HepG2 (cell line): ENCODE measurements around the gene DCDC2C. TPM values are rescaled to one million over a fixed set of nuclear protein-coding genes. Genes with fewer than 3 reads are reported as not detected.

Source experiments
- BCL3 ChIP-seq: sonication (generic); formaldehyde crosslinking; IDR thresholded peaks from 2 replicates; pipeline ENCODE4 v1.5.1; 2020; ENCODE audit warnings: mild to moderate bottlenecking, missing genetic modification reagents, moderate library complexity
- HOXA9 ChIP-seq: sonication (generic); formaldehyde crosslinking; IDR thresholded peaks from 2 replicates; pipeline ENCODE4 v1.8.1; 2022; ENCODE audit warnings: missing genetic modification reagents, mild to moderate bottlenecking, moderate library complexity, borderline replicate concordance
- KDM2A ChIP-seq: sonication (generic); formaldehyde crosslinking; IDR thresholded peaks from 2 replicates; pipeline ENCODE4 v1.4.0; 2020; ENCODE audit warnings: low read depth, missing genetic modification reagents, borderline replicate concordance
- KDM5B ChIP-seq: sonication (generic); formaldehyde crosslinking; IDR thresholded peaks from 2 replicates; pipeline ENCODE4 v1.4.0; 2020; ENCODE audit warnings: missing genetic modification reagents, mild to moderate bottlenecking, borderline replicate concordance
- PHF21A ChIP-seq: sonication (generic); formaldehyde crosslinking; IDR thresholded peaks from 2 replicates; pipeline ENCODE4 v1.5.0; 2020; ENCODE audit warnings: mild to moderate bottlenecking, missing genetic modification reagents
- RARA ChIP-seq: IDR thresholded peaks from 2 replicates; pipeline ENCODE4 v1.6.1; 2016; ENCODE audit warnings: missing genetic modification reagents, missing compliant biosample characterization
- SKI ChIP-seq: fragments of 450-650 bp; IDR thresholded peaks from one replicate; pipeline ENCODE4 v1.6.1; 2018; ENCODE audit warnings: mild to moderate bottlenecking; ENCODE audit not compliant: partially characterized antibody
- SMC3 ChIP-seq: IDR thresholded peaks from 2 replicates; pipeline ENCODE4 v1.6.1; 2011; ENCODE audit warnings: low read length, improper control_type of control experiment
- SPEN ChIP-seq: sonication (generic); formaldehyde crosslinking; IDR thresholded peaks from 2 replicates; pipeline ENCODE4 v1.5.1; 2020; ENCODE audit warnings: low read depth, mild to moderate bottlenecking, missing genetic modification reagents
- ZFP91 ChIP-seq: sonication (generic); formaldehyde crosslinking; IDR thresholded peaks from 2 replicates; pipeline ENCODE4 v1.9.0; 2022; ENCODE audit warnings: missing genetic modification reagents, mild to moderate bottlenecking, borderline replicate concordance
- ZNF343 ChIP-seq: sonication (generic); formaldehyde crosslinking; IDR thresholded peaks from 2 replicates; pipeline ENCODE4 v1.4.0; 2020; ENCODE audit warnings: mild to moderate bottlenecking, missing genetic modification reagents
- ZNF350 ChIP-seq: sonication (generic); formaldehyde crosslinking; IDR thresholded peaks from 2 replicates; pipeline ENCODE4 v1.4.0; 2020; ENCODE audit warnings: mild to moderate bottlenecking, low read depth, missing genetic modification reagents, borderline replicate concordance
- polyA plus RNA-seq, 8 experiments: library from polyadenylated mRNA; depleted of rRNA in 3 of 8; stranded (reverse) in 7 of 8; unstranded in 1 of 8; fragments of >200 nt; fragmentation: Illumina TruSeq in 4 of 8; extraction: Trizol in 4 of 8; gene quantifications; 2 replicates each; pipeline versions ENCODE4 v1.2.1 to v1.2.3, GENCODE V29; 2011 to 2016; ENCODE audit warnings: low read depth in 4 of 8, missing spikeins in 1 of 8, mixed read lengths in 1 of 8; ENCODE audit not compliant: insufficient read depth in 1 of 8
- total RNA-seq, 5 experiments: library from RNA; depleted of rRNA; stranded (reverse); fragments of >200 nt; fragmentation: Illumina TruSeq; extraction: Trizol; gene quantifications; 2 replicates each; pipeline ENCODE4 v1.2.3, GENCODE V29; 2016; ENCODE audit warnings: low read depth in 1 of 5
- TF ChIP-seq, protein P1 (sequence below): sonication (generic); formaldehyde crosslinking; IDR thresholded peaks from 2 replicates; pipeline ENCODE4 v1.5.1; 2020; ENCODE audit warnings: missing genetic modification reagents, mild to moderate bottlenecking, borderline replicate concordance
- TF ChIP-seq, protein P2 (sequence below): sonication (generic); formaldehyde crosslinking; IDR thresholded peaks from 2 replicates; pipeline ENCODE4 v1.8.1; 2023; ENCODE audit warnings: mild to moderate bottlenecking, inconsistent platforms, moderate library complexity, missing genetic modification reagents, borderline replicate concordance
- TF ChIP-seq, protein P3 (sequence below): sonication (generic); formaldehyde crosslinking; IDR thresholded peaks from 2 replicates; pipeline ENCODE4 v1.4.0; 2020; ENCODE audit warnings: missing genetic modification reagents, borderline replicate concordance
- TF ChIP-seq, protein P4 (sequence below): IDR thresholded peaks from 2 replicates; pipeline ENCODE4 v1.6.1; 2012; ENCODE audit warnings: low read depth, low read length, improper control_type of control experiment

DCDC2C gene
- total and polyA plus RNA-seq, 2 of the 13 experiments (the other 11 are each of a cell fraction or from before 2014, with no cell fraction given): not detected

GRCh38 chr2:3656762-3657721, 46.3 kb upstream of the DCDC2C start (continued):
- no peak for TF ChIP-seq BCL3 (CRISPR knock-in tag)
- TF ChIP-seq ZNF350: no peak
- peak; percentile 61; the same call in 1 of the 2 replicates for TF ChIP-seq KDM2A (CRISPR knock-in tag)
- TF ChIP-seq RARA: 0 out of 2 replicates have a peak, but pooled peaks have one; percentile 7
- TF ChIP-seq PHF21A (CRISPR knock-in tag): peak; percentile 27; the same call in 1 of the 2 replicates
- TF ChIP-seq, protein P1, sequence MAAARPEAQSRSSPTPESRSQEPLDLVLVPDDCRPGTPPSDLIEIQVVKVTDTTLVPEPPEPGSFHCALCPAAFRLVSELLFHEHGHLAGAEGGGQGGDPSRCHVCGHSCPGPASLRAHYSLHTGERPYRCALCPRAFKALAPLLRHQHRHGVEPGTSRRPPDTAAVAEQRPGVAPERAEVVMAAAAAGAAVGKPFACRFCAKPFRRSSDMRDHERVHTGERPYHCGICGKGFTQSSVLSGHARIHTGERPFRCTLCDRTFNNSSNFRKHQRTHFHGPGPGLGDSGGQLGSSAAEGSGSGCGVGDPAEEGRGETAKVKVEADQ: no peak
- no peak for TF ChIP-seq SPEN (CRISPR knock-in tag)
- no peak for TF ChIP-seq SMC3
- TF ChIP-seq KDM5B: peak; percentile 55; the same call in 1 of the 2 replicates
- TF ChIP-seq ZNF343: peak; percentile 76; the same call in 1 of the 2 replicates
- TF ChIP-seq SKI: peak; percentile 87
- TF ChIP-seq, protein P2, sequence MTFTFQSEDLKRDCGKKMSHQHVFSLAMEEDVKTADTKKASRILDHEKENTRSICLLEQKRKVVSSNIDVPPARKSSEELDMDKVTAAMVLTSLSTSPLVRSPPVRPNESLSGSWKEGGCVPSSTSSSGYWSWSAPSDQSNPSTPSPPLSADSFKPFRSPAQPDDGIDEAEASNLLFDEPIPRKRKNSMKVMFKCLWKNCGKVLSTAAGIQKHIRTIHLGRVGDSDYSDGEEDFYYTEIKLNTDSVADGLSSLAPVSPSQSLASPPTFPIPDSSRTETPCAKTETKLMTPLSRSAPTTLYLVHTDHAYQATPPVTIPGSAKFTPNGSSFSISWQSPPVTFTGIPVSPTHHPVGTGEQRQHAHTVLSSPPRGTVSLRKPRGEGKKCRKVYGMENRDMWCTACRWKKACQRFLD (CRISPR knock-in tag): peak; percentile 37; the same call in 1 of the 2 replicates
- TF ChIP-seq, protein P3, sequence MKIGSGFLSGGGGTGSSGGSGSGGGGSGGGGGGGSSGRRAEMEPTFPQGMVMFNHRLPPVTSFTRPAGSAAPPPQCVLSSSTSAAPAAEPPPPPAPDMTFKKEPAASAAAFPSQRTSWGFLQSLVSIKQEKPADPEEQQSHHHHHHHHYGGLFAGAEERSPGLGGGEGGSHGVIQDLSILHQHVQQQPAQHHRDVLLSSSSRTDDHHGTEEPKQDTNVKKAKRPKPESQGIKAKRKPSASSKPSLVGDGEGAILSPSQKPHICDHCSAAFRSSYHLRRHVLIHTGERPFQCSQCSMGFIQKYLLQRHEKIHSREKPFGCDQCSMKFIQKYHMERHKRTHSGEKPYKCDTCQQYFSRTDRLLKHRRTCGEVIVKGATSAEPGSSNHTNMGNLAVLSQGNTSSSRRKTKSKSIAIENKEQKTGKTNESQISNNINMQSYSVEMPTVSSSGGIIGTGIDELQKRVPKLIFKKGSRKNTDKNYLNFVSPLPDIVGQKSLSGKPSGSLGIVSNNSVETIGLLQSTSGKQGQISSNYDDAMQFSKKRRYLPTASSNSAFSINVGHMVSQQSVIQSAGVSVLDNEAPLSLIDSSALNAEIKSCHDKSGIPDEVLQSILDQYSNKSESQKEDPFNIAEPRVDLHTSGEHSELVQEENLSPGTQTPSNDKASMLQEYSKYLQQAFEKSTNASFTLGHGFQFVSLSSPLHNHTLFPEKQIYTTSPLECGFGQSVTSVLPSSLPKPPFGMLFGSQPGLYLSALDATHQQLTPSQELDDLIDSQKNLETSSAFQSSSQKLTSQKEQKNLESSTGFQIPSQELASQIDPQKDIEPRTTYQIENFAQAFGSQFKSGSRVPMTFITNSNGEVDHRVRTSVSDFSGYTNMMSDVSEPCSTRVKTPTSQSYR (CRISPR knock-in tag): peak; percentile 64
- TF ChIP-seq, protein P4, sequence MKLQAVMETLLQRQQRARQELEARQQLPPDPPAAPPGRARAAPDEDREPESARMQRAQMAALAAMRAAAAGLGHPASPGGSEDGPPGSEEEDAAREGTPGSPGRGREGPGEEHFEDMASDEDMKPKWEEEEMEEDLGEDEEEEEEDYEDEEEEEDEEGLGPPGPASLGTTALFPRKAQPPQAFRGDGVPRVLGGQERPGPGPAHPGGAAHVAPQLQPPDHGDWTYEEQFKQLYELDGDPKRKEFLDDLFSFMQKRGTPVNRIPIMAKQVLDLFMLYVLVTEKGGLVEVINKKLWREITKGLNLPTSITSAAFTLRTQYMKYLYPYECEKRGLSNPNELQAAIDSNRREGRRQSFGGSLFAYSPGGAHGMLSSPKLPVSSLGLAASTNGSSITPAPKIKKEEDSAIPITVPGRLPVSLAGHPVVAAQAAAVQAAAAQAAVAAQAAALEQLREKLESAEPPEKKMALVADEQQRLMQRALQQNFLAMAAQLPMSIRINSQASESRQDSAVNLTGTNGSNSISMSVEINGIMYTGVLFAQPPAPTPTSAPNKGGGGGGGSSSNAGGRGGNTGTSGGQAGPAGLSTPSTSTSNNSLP: no peak
- TF ChIP-seq ZFP91 (CRISPR knock-in tag): peak; percentile 53; the same call in 1 of the 2 replicates
- 0 out of 2 replicates have a peak, but pooled peaks have one; percentile 33 for TF ChIP-seq HOXA9 (CRISPR knock-in tag)
